Activated CD4-positive, alpha-beta T cell treated with anti-CD3 and anti-CD28 coated beads for 36 hours (primary cell): ENCODE results near the gene CACNA1I. TPM values are rescaled to one million over a fixed set of nuclear protein-coding genes. Genes with fewer than 3 reads are reported as not detected.

ENCODE experiments used
- ATAC-seq: fragments of 200-7000 bp; cut with Tn5 transposase; one replicate; pipeline ENCODE4 v1.10.0; 2021; ENCODE audit warnings: mild to moderate bottlenecking, moderate library complexity
- CTCF ChIA-PET: fragments of 350-600 bp; sonication (Branson Sonifier 250); formaldehyde crosslinking; loops from one replicate; lab custom pipeline; 2021; ENCODE audit warnings: antibody characterized with exemption; lab: Charles Lee
- POLR2A ChIA-PET: fragments of 350-600 bp; sonication (Branson Sonifier 250); formaldehyde crosslinking; loops from one replicate; lab custom pipeline; 2021; ENCODE audit warnings: antibody characterized with exemption, inconsistent platforms; lab: Charles Lee
- DNase-seq: peaks from one replicate; pipeline ENCODE4 v3.0.0-alpha.2; 2020
- H3K27ac Mint-ChIP-seq: one replicate; pipeline ENCODE4 v1.8.0; 2021; ENCODE audit warnings: mixed read lengths
- H3K27me3 Mint-ChIP-seq: one replicate; pipeline ENCODE4 v1.8.0; 2021; ENCODE audit warnings: mixed read lengths
- H3K36me3 Mint-ChIP-seq: one replicate; pipeline ENCODE4 v1.8.0; 2021; ENCODE audit warnings: low read depth, mixed read lengths
- H3K4me1 Mint-ChIP-seq: one replicate; pipeline ENCODE4 v1.8.0; 2021; ENCODE audit warnings: mixed read lengths
- H3K4me3 Mint-ChIP-seq: one replicate; pipeline ENCODE4 v1.8.0; 2021; ENCODE audit warnings: mild to moderate bottlenecking, moderate library complexity, mixed read lengths
- H3K9me3 Mint-ChIP-seq: one replicate; pipeline ENCODE4 v1.8.0; 2021; ENCODE audit warnings: low read depth, mixed read lengths
- intact Hi-C, 2 experiments: fragments of 100-400 bp; cut with DNase I in 1 of 2; cut with micrococcal nuclease in 1 of 2; formaldehyde crosslinking; loops; one replicate each; pipeline versions ENCODE4 v1.14.2 to v1.15.1; 2022 to 2024; cut with DNase I, micrococcal nuclease
- total RNA-seq, 2 experiments: library from RNA; stranded (reverse); gene quantifications; one replicate each; pipeline ENCODE4 v1.2.3, GENCODE V29; 2021

Gene CACNA1I
- total RNA-seq, 2 experiments from 2014 or later = 0.37 to 0.39 TPM

DNA sequence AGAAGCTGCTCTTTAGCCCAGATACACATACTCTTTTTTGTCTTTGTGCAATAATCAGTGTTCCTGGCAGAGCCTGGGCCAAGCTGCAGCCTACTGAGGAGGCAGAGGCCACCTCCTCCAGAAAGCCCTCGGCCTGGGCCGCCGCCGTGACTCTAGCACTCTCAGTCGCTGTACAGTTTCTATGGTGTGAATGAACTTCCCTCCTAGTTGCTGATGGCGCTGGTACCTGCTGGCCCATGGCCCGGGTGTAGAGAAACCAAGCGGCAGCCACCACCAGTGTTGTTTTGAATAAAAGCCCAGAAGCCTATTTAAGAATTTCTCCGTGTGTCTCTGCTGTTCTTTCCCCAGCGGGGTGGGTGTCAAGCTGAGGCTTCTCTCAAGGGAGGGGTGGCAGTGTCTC lies 118.9 kb downstream of the CACNA1I start:
- CTCF ChIA-PET = interaction anchor here (0.6 kb wide), 1 partner anchor 335 kb away, joined by 3 read pairs; no protein-coding TSS in a partner anchor

DNA sequence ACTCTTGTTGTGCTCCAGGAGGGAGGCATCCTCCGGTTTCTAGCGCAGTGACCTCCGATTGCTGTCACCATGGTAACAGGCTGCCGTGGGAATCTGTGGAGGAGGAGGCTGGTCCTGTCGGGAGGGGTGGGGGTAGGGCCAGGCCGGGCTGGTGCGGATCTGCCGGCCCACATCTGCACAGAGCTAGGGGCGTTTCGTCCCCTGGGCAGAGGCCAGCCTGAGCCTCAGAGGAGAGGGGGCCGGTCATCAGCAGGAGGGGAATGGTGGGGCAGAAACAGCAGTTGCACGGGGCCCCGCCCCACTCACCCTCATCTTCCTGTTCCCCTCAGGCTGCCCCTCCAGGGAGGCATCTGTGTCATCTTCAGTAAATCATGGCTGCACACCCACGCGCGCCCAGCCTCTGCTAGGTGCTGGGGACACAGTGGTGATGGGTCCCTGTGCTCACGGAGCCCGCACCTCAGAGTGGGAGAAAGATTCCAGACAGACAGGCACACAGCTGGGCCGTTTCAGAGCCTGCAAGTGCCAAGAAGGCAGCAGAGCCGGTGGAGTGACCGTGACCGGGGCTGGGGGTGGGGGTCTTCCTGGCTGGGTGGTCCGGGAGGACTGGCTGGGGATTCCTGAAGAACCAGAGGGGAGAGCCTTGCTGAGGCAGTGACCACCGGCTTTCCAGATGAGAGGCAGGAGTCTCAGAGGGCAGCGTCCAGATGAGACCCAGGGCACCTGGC lies 120.5 kb downstream of the CACNA1I start:
- DNase-seq = peak; percentile 71
- CTCF ChIA-PET = no interaction called here
- POLR2A ChIA-PET = no interaction called here
- Mint-ChIP-seq H3K4me1 (peaks cover 9% of the 10 kb centered on the region), H3K4me3 (peak overlapping the region; percentile 19), H3K36me3 (no peaks in the 10 kb centered on the region), H3K9me3 (no peaks in the 10 kb centered on the region), H3K27ac (no peak overlapping the region), H3K27me3 (peaks cover 9% of the 10 kb centered on the region)
- peak; percentile 84 for ATAC-seq
- intact Hi-C loops = no loop called here

More for the DNA sequence above, 118.9 kb downstream of the CACNA1I start:
- no peaks in the 10 kb centered on the region for H3K36me3 Mint-ChIP-seq
- no peaks in the 10 kb centered on the region for H3K9me3 Mint-ChIP-seq
- peaks cover 11% of the 10 kb centered on the region for H3K27me3 Mint-ChIP-seq
- DNase-seq (no peak), ATAC-seq (no peak)
- H3K4me3 Mint-ChIP-seq = no peak overlapping the region
- H3K27ac Mint-ChIP-seq = no peak overlapping the region
- H3K4me1 Mint-ChIP-seq = peaks cover 11% of the 10 kb centered on the region
- POLR2A ChIA-PET = no interaction called here
- intact Hi-C loops = no loop called here

DNA sequence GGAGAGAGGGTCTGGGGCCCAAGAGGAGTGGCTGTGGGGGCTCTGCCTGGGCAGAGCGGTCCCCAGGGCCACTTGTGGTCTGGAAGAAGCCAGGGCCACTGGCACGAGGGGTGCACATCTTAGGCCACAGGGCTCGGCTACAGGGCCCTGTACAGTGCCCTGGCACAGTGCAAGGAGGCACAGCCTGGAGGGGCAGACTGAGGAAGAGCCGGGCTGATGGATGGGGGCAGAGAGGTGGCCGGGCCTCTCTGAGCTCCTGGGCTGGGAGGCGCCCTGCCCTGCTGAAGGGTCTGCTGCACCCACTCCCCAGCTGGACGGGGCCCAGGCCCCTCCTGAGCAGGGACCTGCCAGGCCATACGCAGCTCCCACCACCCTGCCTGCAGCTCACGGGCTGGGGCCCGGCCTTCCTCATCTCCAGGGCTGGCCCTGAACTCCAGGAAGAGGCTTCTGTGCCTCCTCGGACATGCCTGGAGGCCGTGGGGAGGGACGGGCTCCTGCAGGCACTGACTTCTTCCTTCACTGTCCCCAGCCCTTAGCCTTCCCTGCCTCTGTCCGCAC lies 123.5 kb downstream of the CACNA1I start:
- H3K4me1 Mint-ChIP-seq = peaks cover 9% of the 10 kb centered on the region
- intact Hi-C loops = no loop called here
- H3K27ac Mint-ChIP-seq = no peak overlapping the region
- H3K27me3 Mint-ChIP-seq = peaks cover 4% of the 10 kb centered on the region
- ChIA-PET CTCF (no interaction called here), POLR2A (no interaction called here)
- no peaks in the 10 kb centered on the region for H3K9me3 Mint-ChIP-seq
- no peak for ATAC-seq
- H3K4me3 Mint-ChIP-seq = no peak overlapping the region
- H3K36me3 Mint-ChIP-seq = no peaks in the 10 kb centered on the region
- no peak for DNase-seq

DNA sequence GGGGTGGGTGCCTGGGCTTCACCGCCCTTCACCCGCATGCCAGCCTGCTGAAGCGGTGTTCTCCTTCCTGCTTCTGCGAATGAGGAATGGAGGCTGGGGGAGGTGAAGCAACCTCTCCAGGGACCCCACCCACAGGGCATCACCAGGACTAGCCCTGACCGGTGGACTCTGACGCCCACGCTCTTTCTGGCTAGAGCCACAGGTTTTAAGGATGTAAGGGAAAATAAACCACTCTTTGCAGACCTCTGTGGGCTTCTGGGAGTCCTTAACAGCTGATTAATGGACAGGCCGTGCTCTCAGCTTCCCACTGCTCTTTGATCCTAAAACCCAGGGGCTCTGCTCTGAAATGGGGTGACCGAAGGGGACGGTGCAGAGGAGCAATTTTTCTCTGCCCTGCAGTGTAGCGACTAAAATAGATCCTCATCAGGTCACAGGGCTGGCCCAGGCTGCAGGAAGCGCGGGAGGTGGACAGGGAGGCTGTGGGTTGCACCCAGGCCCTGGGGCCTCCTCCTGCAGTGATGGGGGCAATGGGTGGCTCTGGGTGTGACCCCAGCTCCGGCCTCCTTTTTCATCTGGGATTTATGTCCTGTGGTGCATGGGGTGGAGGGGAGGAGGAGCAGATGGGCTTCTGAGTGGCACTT lies 127.4 kb downstream of the CACNA1I start:
- H3K27me3 Mint-ChIP-seq = peaks cover 3% of the 10 kb centered on the region
- no peak overlapping the region for H3K4me3 Mint-ChIP-seq
- ATAC-seq (no peak), DNase-seq (no peak)
- no peaks in the 10 kb centered on the region for H3K4me1 Mint-ChIP-seq
- POLR2A ChIA-PET = no interaction called here
- H3K9me3 Mint-ChIP-seq = no peaks in the 10 kb centered on the region
- CTCF ChIA-PET = no interaction called here
- intact Hi-C loops = no loop called here
- H3K36me3 Mint-ChIP-seq = no peaks in the 10 kb centered on the region
- no peak overlapping the region for H3K27ac Mint-ChIP-seq

DNA sequence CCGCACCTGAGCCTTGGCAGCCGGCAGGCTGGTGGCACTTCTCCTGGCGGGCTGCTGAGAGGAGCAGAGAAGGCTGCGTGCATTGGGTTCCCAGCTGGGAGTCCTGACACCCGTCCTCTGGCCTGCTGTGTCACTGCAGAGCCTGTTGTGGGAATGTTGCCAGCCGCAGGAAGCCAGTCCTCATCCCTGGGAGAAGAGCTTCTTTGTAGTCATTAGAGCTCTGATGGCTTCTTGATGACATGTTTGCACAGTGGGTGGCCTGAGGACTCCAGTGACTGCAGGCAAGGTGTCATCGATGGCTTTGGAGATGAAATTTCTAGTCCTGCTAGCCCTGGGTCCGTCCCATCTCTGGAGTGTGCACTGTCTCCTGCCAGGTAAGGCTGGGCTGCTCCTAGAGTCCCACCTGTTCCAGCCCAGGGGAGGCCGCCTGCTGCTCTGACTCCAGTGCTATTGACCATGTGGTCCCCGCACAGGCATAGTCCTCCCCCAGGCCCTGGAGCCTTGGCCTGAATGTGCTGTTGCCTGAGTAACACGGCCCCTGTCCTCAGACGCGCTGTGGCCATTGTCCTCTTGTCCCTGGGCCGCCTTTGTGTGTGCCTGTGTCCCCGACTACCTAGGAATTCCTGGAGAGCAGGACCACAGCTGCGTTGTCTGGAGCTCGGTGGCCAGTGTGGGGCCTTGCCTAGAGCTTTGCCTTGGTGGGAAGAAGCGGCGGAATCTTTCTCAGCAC lies 129.2 kb downstream of the CACNA1I start:
- ATAC-seq (no peak), DNase-seq (no peak)
- intact Hi-C loops = no loop called here
- no peaks in the 10 kb centered on the region for H3K36me3 Mint-ChIP-seq
- CTCF ChIA-PET = no interaction called here
- POLR2A ChIA-PET = no interaction called here
- H3K4me3 Mint-ChIP-seq = no peak overlapping the region
- no peaks in the 10 kb centered on the region for H3K27me3 Mint-ChIP-seq
- no peak overlapping the region for H3K27ac Mint-ChIP-seq
- H3K4me1 Mint-ChIP-seq = no peaks in the 10 kb centered on the region
- no peaks in the 10 kb centered on the region for H3K9me3 Mint-ChIP-seq

DNA sequence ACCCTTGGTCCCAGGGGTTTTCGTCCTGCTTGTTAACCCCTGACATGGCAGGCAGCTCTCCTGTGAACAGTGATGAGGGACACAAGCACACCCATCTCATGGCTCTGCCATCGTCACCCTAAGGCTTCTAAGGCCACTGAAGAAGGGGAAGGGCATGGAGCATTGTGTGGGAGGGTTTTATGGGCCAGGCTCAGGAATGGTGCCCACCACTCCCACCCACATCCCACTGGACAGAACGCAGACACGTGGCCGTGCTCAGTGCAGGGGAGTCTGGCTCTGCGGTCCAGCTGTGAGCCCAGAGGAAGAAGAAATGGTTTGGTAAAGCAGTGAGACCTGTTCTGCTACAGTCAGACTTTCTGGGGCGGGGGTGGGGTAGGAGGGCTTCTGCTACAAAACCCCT lies 130.0 kb downstream of the CACNA1I start:
- ATAC-seq (no peak), DNase-seq (no peak)
- no peak overlapping the region for H3K4me3 Mint-ChIP-seq
- CTCF ChIA-PET = interaction anchor here (0.7 kb wide), 1 partner anchor 30 kb away, joined by 3 read pairs; no protein-coding TSS in a partner anchor
- H3K27me3 Mint-ChIP-seq = no peaks in the 10 kb centered on the region
- H3K27ac Mint-ChIP-seq = no peak overlapping the region
- H3K9me3 Mint-ChIP-seq = no peaks in the 10 kb centered on the region
- intact Hi-C loops = no loop called here
- no peaks in the 10 kb centered on the region for H3K36me3 Mint-ChIP-seq
- POLR2A ChIA-PET = no interaction called here
- no peaks in the 10 kb centered on the region for H3K4me1 Mint-ChIP-seq

DNA sequence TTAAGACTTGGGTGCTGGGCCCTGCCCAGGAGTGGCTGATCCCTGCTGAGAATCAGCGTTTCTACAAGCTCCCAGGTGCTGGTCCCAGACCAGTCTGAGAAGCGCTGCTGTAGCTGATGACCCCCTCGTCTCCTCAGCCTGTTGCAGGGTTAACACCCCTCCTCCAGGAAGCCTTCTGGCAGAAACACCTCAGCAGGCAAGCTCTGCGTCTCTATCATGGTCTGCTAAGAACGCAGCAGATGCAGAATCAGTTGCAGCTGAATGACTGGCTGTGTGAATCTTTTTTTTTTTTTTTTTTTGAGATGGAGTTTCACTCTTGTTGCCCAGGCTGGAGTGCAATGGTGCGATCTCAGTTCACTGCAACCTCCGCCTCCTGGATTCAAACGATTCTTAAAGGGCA lies 132.5 kb downstream of the CACNA1I start:
- intact Hi-C loops = no loop called here
- no peak for DNase-seq
- H3K27ac Mint-ChIP-seq = no peak overlapping the region
- CTCF ChIA-PET = no interaction called here
- no peak overlapping the region for H3K4me3 Mint-ChIP-seq
- H3K9me3 Mint-ChIP-seq = no peaks in the 10 kb centered on the region
- no peaks in the 10 kb centered on the region for H3K4me1 Mint-ChIP-seq
- POLR2A ChIA-PET = no interaction called here
- H3K36me3 Mint-ChIP-seq = no peaks in the 10 kb centered on the region
- ATAC-seq = no peak
- H3K27me3 Mint-ChIP-seq = no peaks in the 10 kb centered on the region

DNA sequence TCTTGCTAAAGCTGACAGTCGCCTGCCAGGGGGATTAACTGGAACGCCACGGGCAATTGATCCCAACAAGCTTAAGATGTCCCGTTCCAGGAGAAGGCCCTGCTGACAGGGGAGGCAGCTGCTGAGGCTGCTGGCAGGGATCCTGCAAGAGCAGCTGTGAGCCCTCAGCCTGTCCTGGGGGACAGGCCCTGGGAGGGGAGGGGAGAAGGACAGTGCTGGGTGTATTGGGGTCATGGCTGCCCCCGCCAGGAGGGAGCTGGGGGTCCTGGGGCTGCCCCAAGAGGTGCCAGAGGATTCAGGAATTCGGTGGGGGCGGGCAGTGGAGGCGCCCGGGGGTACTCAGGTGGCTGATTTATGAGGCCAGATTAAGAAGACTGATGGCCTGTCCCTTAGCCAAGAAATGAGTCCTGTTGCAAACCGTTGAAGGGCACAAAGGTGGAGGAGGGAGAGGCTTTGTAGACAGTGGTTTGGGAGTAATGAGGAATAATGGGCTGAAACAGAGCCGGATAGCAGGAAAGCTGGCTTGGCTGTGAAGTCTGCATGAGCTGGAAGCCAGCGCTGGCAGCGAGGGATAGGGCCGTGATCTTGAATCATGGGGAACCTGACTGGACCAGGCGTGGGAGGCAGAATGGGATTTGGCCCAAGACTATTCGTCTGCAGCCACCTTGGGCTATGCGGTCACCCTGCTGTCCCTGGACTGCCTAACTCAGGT lies 133.5 kb downstream of the CACNA1I start:
- CTCF ChIA-PET = no interaction called here
- POLR2A ChIA-PET = no interaction called here
- no peaks in the 10 kb centered on the region for H3K27me3 Mint-ChIP-seq

DNA sequence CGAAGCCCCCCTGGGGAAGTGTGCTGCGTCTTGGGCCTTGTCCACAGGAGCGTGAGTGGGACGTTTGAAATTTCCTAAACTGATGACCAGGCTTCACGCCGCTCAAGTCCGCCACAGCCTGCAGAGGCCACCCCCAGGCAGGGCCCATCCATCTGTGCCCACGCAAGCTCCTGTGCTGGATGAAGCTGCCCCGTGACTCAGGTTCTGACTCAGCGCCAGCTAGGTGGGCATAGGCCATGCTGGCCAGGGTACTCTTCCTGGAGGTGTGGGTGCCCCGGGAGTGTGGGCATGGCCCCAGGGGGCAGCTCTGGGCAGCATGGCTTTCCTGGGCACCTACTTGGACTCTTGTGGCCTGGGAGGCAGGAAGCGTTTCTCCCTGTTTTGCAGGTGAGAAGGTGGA lies 134.8 kb downstream of the CACNA1I start:
- intact Hi-C loops = no loop called here
- no peaks in the 10 kb centered on the region for H3K4me1 Mint-ChIP-seq
- no peaks in the 10 kb centered on the region for H3K27me3 Mint-ChIP-seq
- POLR2A ChIA-PET = no interaction called here
- ATAC-seq (no peak), DNase-seq (no peak)
- H3K9me3 Mint-ChIP-seq = no peaks in the 10 kb centered on the region
- CTCF ChIA-PET = no interaction called here
- no peaks in the 10 kb centered on the region for H3K36me3 Mint-ChIP-seq
- H3K27ac Mint-ChIP-seq = no peak overlapping the region
- H3K4me3 Mint-ChIP-seq = no peak overlapping the region

More for the DNA sequence above, 133.5 kb downstream of the CACNA1I start:
- H3K4me3 Mint-ChIP-seq = no peak overlapping the region
- H3K4me1 Mint-ChIP-seq = no peaks in the 10 kb centered on the region
- no peaks in the 10 kb centered on the region for H3K9me3 Mint-ChIP-seq
- H3K27ac Mint-ChIP-seq = no peak overlapping the region
- DNase-seq = no peak
- intact Hi-C loops = no loop called here
- ATAC-seq = no peak
- H3K36me3 Mint-ChIP-seq = no peaks in the 10 kb centered on the region

DNA sequence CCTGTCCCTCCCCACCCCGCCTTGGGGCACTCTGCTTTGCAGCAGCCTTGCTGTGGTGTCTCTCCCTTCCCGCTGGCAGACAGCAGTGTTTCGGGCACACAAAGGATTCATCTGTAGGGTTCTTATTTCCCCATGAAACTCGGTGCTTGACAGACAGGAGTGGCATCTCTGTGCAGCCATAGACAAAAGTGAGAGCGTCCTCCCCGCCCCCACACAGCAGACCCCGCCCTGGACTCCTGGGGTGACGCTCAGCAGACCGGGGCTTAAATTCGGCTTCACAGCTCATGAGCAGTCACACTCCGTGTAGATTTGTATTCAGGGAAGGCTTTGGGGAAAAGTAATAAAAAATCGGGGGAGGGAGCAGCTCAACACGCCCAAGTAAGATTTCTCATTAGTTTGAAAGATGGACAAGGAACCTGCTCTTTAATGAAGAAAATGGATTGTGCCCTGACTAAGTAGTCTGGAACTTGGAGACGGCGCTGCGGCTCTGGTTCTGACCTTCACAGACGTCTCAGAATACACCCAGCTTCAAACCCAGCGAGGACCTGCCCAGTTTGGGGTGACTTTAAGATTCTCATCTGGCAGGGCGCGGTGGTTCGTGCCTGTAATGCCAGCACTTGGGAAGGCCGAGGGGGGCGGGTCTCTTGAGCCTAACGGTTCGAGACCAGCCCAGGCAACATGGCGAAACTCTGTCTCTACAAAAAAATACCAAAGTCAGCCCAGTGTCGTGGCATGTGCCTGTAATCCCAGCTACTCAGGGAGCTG lies 136.0 kb downstream of the CACNA1I start:
- no peaks in the 10 kb centered on the region for H3K9me3 Mint-ChIP-seq
- no peak overlapping the region for H3K4me3 Mint-ChIP-seq
- no peaks in the 10 kb centered on the region for H3K4me1 Mint-ChIP-seq
- intact Hi-C loops = no loop called here
- ChIA-PET POLR2A (no interaction called here), CTCF (interaction anchor here (0.6 to 0.7 kb wide), 3 partner anchors 11 to 317 kb away, joined by 3 read pairs; no protein-coding TSS in a partner anchor)
- no peak for ATAC-seq
- no peak for DNase-seq
- H3K27ac Mint-ChIP-seq = no peak overlapping the region
- H3K27me3 Mint-ChIP-seq = no peaks in the 10 kb centered on the region
- H3K36me3 Mint-ChIP-seq = no peaks in the 10 kb centered on the region
